AG09319 (cell line): ENCODE measurements around the gene KRTAP12-3.
"Not testable (repeated sequence)": the region's sequence is repeated elsewhere in the genome, so short reads cannot be mapped to it uniquely, and the experiment has no call there.

Source experiments
- DNase-seq: peaks from one replicate; pipeline ENCODE4 v3.0.0-alpha.2; 2010; ENCODE audit warnings: low read depth; ENCODE audit errors: extremely low read depth
- CTCF ChIP-seq: IDR thresholded peaks from 2 replicates; pipeline ENCODE4 v1.5.1; 2011; ENCODE audit warnings: low read depth, mild to moderate bottlenecking, inconsistent platforms, low read length, moderate library complexity

The KRTAP12-3 gene

GRCh38 chr21:44694776-44695175, 37.0 kb downstream of the KRTAP12-3 start:
- no peak for DNase-seq
- TF ChIP-seq CTCF = no peak

- no peak for DNase-seq
- no peak for TF ChIP-seq CTCF
Measured at GRCh38 chr21:44695184-44695583, 37.5 kb downstream of the KRTAP12-3 start.

GRCh38 chr21:44695641-44696040, 37.9 kb downstream of the KRTAP12-3 start:
- TF ChIP-seq CTCF = no peak
- DNase-seq = no peak

- no peak for DNase-seq
- no peak for TF ChIP-seq CTCF
Measured at GRCh38 chr21:44696572-44696971, 38.8 kb downstream of the KRTAP12-3 start.

- not testable (repeated sequence) for DNase-seq
Measured at GRCh38 chr21:44697172-44697810, 39.6 kb downstream of the KRTAP12-3 start, which contains the start of gene KRTAP10-12. KRTAP10-12 (plus strand) TSS chr21:44697172; CDS start chr21:44697202, 30 bp downstream.

- no peak for DNase-seq
- TF ChIP-seq CTCF = no peak
Measured at GRCh38 chr21:44697811-44698734, 40.3 kb downstream of the KRTAP12-3 start.

- no peak for DNase-seq
- TF ChIP-seq CTCF = no peak
Measured at GRCh38 chr21:44699502-44700001, 41.8 kb downstream of the KRTAP12-3 start.
